A549 (cell line): ENCODE measurements around the gene USP17L17. TPM values are rescaled to one million over a fixed set of nuclear protein-coding genes. Genes with fewer than 3 reads are reported as not detected.
"Not testable (repeated sequence)": the region's sequence is repeated elsewhere in the genome, so short reads cannot be mapped to it uniquely, and the experiment has no call there.

Experiments
- ATAC-seq, 2 experiments: fragments of 200-7000 bp in 1 of 2; fragments of >200 bp in 1 of 2; cut with Nextera tagmentation in 1 of 2; cut with Tn5 transposase in 1 of 2; 3 replicates each; pipeline versions ENCODE4 v1.8.0 to v1.9.1; 2018 to 2020; ENCODE audit warnings: mild to moderate bottlenecking in 1 of 2, moderate library complexity in 1 of 2
- CTCF ChIA-PET: fragments of 300-600 bp; sonication (Branson Sonifier 250); formaldehyde crosslinking; extraction: SDS; loops from one replicate; lab custom pipeline; 2021; ENCODE audit warnings: antibody characterized with exemption, inconsistent platforms; lab: Yijun Ruan, JAX
- POLR2A ChIA-PET: fragments of 350-600 bp; formaldehyde crosslinking; extraction: SDS; loops from one replicate; lab custom pipeline; 2021; ENCODE audit warnings: antibody characterized with exemption, inconsistent platforms; lab: Yijun Ruan, JAX
- DNase-seq, 2 experiments: peaks; one replicate each; pipeline versions ENCODE4 v3.0.0 to v3.0.0-alpha.2; 2011 to 2016; ENCODE audit warnings: low read depth in 1 of 2, low spot score in 1 of 2
- FAIRE-seq: peaks from 2 replicates; lab custom pipeline; 2011; peaks lifted over from hg19 to GRCh38; lab: Jason Lieb, UNC
- H3K27ac ChIP-seq, 2 experiments: fragments of >200 bp; sonication (Bioruptor Twin); formaldehyde crosslinking; 3 replicates each; pipeline ENCODE4 v1.5.1; 2016 to 2017
- H3K4me1 ChIP-seq: fragments of >200 bp; sonication (Bioruptor Twin); formaldehyde crosslinking; 3 replicates; pipeline ENCODE4 v1.6.1; 2016
- H3K4me2 ChIP-seq: fragments of >200 bp; sonication (Bioruptor Twin); formaldehyde crosslinking; 3 replicates; pipeline ENCODE4 v1.6.1; 2016
- H3K4me3 ChIP-seq: fragments of >200 bp; sonication (Bioruptor Twin); formaldehyde crosslinking; 3 replicates; pipeline ENCODE4 v1.5.1; 2016
- H3K9me3 ChIP-seq: fragments of >200 bp; sonication (Bioruptor Twin); formaldehyde crosslinking; 3 replicates; pipeline ENCODE4 v1.6.1; 2016
- WGBS: methylation state at CpG from one replicate; pipeline ENCODE4 v1.1.6; 2017; ENCODE audit errors: missing lambda C conversion rate; 5-methylcytosine and 5-hydroxymethylcytosine counted together
- polyA minus RNA-seq: library from RNA; depleted of rRNA, polyadenylated mRNA; stranded (reverse); fragments of >200 nt; gene quantifications from 2 replicates; pipeline ENCODE4 v1.2.3, GENCODE V29; 2011; rRNA and poly(A)+ RNA removed
- polyA plus RNA-seq, 4 experiments: library from polyadenylated mRNA; depleted of rRNA in 3 of 4; stranded (reverse); fragments of >200 nt; fragmentation: RNase III in 1 of 4; extraction: RNeasy Plus Mini Kit Qiagen cat#74134 plus additional on column Dnase treatment in 1 of 4; gene quantifications; 2 replicates in 3 of 4; 3 replicates in 1 of 4; pipeline ENCODE4 v1.2.3, GENCODE V29; 2011 to 2017

The USP17L17 gene
- not detected in 2 replicates for polyA plus RNA-seq (2011; rRNA removed)
- polyA plus RNA-seq (2012; cell fraction: cytosol; rRNA removed): not detected in 2 replicates
- not detected in 2 replicates for polyA plus RNA-seq (2012; cell fraction: nucleus; rRNA removed)
- polyA plus RNA-seq (2017; fragmentation: RNase III; extraction: RNeasy Plus Mini Kit Qiagen cat#74134 plus additional on column Dnase treatment): not detected in 3 replicates
- polyA minus RNA-seq: not detected in 2 replicates

- H3K4me2 ChIP-seq, CTCF ChIA-PET, ATAC-seq, H3K27ac ChIP-seq, H3K9me3 ChIP-seq, H3K4me3 ChIP-seq, FAIRE-seq, DNase-seq, POLR2A ChIA-PET, H3K4me1 ChIP-seq: not testable (repeated sequence)
- 49% methylated on average over 13 of the region's 14 CpGs for WGBS
Observed at GRCh38 chr4:9243579-9243978, at the start of gene USP17L17. TSS of gene USP17L17 (plus strand) at chr4:9243879. CDS start at chr4:9243879, 0 bp downstream.

DNA sequence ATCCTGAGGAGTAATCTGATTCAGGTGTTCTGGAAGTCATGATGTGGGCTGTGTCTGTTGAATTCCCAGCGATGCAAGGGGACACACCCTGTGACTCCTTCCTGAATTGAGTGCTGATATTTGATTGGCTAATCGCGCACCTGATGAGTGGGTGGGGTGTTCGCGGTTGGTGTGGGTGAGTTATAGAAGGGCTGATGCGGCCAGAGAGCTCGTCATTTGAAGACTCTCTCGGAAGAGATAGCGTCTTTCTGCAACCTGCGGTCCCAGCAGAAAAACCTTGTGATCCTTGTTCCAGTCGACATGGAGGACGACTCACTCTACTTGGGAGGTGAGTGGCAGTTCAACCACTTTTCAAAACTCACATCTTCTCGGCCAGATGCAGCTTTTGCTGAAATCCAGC is 33.3 kb upstream of the USP17L17 start, which contains the start of gene USP17L10:
USP17L10 (plus strand) TSS at position 301 of the 400 bp plus-strand sequence; CDS start at position 301, 0 bp downstream.
- POLR2A ChIA-PET, FAIRE-seq, H3K4me1 ChIP-seq, H3K4me3 ChIP-seq, CTCF ChIA-PET, ATAC-seq, H3K4me2 ChIP-seq, H3K27ac ChIP-seq, DNase-seq, H3K9me3 ChIP-seq: not testable (repeated sequence)
- WGBS: 35% methylated on average over 5 of the region's 13 CpGs

DNA sequence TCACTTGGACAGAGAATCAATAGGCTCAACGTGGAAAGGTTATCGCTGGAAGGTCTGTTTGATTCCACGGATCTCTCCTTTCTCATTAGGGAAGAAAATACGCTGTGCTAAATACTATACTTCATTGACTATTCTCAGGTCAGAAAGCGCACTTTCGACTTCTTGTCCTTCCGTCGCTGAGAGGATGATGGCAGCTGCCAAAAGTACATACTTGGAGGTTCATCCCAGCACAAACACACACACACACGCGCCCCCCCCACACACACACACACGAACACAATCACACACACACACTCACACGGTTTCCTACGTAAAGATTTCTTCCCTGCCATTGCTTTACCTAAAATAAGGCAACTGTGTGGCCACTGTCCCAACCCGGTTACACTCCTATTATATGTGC is 29.0 kb upstream of the USP17L17 start:
- POLR2A ChIA-PET, CTCF ChIA-PET, FAIRE-seq, H3K4me2 ChIP-seq, H3K4me1 ChIP-seq, H3K9me3 ChIP-seq, H3K4me3 ChIP-seq, ATAC-seq, H3K27ac ChIP-seq, DNase-seq: not testable (repeated sequence)
- 45% methylated on average over 11 of the region's 14 CpGs for WGBS

- CTCF ChIA-PET, ATAC-seq, H3K4me3 ChIP-seq, FAIRE-seq, DNase-seq, POLR2A ChIA-PET, H3K4me1 ChIP-seq, H3K9me3 ChIP-seq, H3K27ac ChIP-seq, H3K4me2 ChIP-seq: not testable (repeated sequence)
- no CpG with 5 or more reads among the region's 14 CpGs for WGBS
Observed at GRCh38 chr4:9215105-9215504, 28.6 kb upstream of the USP17L17 start, which contains the start of gene USP17L11. TSS of gene USP17L11 (plus strand) at chr4:9215405. CDS start at chr4:9215405, 0 bp downstream.

DNA sequence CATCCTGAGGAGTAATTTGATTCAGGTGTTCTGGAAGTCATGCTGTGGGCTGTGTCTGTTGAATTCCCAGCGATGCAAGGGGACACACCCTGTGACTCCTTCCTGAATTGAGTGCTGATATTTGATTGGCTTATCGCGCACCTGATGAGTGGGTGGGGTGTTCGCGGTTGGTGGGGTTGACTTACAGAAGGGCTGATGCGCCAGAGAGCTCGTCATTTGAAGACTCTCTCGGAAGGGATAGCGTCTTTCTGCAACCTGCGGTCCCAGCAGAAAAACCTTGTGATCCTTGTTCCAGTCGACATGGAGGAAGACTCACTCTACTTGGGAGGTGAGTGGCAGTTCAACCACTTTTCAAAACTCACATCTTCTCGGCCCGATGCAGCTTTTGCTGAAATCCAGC is 23.8 kb upstream of the USP17L17 start, which contains the start of gene USP17L12:
USP17L12 (plus strand) TSS at position 301 of the 400 bp plus-strand sequence; CDS start at position 301, 0 bp downstream.
- POLR2A ChIA-PET, H3K4me1 ChIP-seq, DNase-seq, CTCF ChIA-PET, FAIRE-seq, H3K4me3 ChIP-seq, H3K27ac ChIP-seq, H3K4me2 ChIP-seq, ATAC-seq, H3K9me3 ChIP-seq: not testable (repeated sequence)
- WGBS: no CpG with 5 or more reads among the region's 13 CpGs

GRCh38 chr4:9224596-9224995 is 19.1 kb upstream of the USP17L17 start, which contains the start of gene USP17L13:
TSS of gene USP17L13 (plus strand) at chr4:9224896. CDS start at chr4:9224896, 0 bp downstream.
- CTCF ChIA-PET, H3K4me2 ChIP-seq, H3K4me3 ChIP-seq, H3K27ac ChIP-seq, H3K4me1 ChIP-seq, ATAC-seq, DNase-seq, FAIRE-seq, POLR2A ChIA-PET, H3K9me3 ChIP-seq: not testable (repeated sequence)
- no CpG with 5 or more reads among the region's 14 CpGs for WGBS

DNA sequence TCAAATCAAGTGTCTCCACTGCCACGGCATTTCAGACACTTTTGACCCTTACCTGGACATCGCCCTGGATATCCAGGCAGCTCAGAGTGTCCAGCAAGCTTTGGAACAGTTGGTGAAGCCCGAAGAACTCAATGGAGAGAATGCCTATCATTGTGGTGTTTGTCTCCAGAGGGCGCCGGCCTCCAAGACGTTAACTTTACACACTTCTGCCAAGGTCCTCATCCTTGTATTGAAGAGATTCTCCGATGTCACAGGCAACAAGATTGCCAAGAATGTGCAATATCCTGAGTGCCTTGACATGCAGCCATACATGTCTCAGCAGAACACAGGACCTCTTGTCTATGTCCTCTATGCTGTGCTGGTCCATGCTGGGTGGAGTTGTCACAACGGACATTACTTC is 13.4 kb upstream of the USP17L17 start:
- WGBS: 48% methylated on average over 5 of the region's 8 CpGs
- DNase-seq, POLR2A ChIA-PET, CTCF ChIA-PET, H3K9me3 ChIP-seq, H3K4me2 ChIP-seq, H3K4me1 ChIP-seq, FAIRE-seq, H3K27ac ChIP-seq, ATAC-seq, H3K4me3 ChIP-seq: not testable (repeated sequence)

DNA sequence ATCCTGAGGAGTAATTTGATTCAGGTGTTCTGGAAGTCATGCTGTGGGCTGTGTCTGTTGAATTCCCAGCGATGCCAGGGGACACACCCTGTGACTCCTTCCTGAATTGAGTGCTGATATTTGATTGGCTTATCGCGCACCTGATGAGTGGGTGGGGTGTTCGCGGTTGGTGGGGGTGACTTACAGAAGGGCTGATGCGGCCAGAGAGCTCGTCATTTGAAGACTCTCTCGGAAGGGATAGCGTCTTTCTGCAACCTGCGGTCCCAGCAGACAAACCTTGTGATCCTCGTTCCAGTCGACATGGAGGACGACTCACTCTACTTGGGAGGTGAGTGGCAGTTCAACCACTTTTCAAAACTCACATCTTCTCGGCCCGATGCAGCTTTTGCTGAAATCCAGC is 9.6 kb upstream of the USP17L17 start, which contains the start of gene USP17L15:
USP17L15 (plus strand) TSS at position 301 of the 400 bp plus-strand sequence; CDS start at position 301, 0 bp downstream.
- H3K9me3 ChIP-seq, POLR2A ChIA-PET, DNase-seq, FAIRE-seq, ATAC-seq, H3K4me3 ChIP-seq, H3K4me2 ChIP-seq, H3K4me1 ChIP-seq, CTCF ChIA-PET, H3K27ac ChIP-seq: not testable (repeated sequence)
- WGBS: no CpG with 5 or more reads among the region's 15 CpGs

GRCh38 chr4:9238461-9238860 is 5.2 kb upstream of the USP17L17 start:
- FAIRE-seq, DNase-seq, H3K27ac ChIP-seq, POLR2A ChIA-PET, CTCF ChIA-PET, H3K4me2 ChIP-seq, H3K9me3 ChIP-seq, H3K4me3 ChIP-seq, ATAC-seq, H3K4me1 ChIP-seq: not testable (repeated sequence)
- WGBS: 0% methylated on average over 1 of the region's 12 CpGs

- H3K4me3 ChIP-seq, H3K4me1 ChIP-seq, POLR2A ChIA-PET, H3K9me3 ChIP-seq, H3K27ac ChIP-seq, FAIRE-seq, ATAC-seq, CTCF ChIA-PET, H3K4me2 ChIP-seq, DNase-seq: not testable (repeated sequence)
- 44% methylated on average over 15 of the region's 26 CpGs for WGBS
Observed at GRCh38 chr4:9247953-9248680, 4.4 kb downstream of the USP17L17 start, which contains the start of gene USP17L18. TSS of gene USP17L18 (plus strand) at chr4:9248630. CDS start at chr4:9248630, 0 bp downstream.

- ATAC-seq, H3K4me2 ChIP-seq, POLR2A ChIA-PET, FAIRE-seq, H3K4me1 ChIP-seq, H3K27ac ChIP-seq, H3K9me3 ChIP-seq, CTCF ChIA-PET, DNase-seq, H3K4me3 ChIP-seq: not testable (repeated sequence)
- WGBS: no CpG with 5 or more reads among the region's 13 CpGs
Observed at GRCh38 chr4:9253078-9253477, 9.4 kb downstream of the USP17L17 start, which contains the start of gene USP17L19. TSS of gene USP17L19 (plus strand) at chr4:9253378. CDS start at chr4:9253378, 0 bp downstream.
